ENCODE data around the gene OVOL2. TPM values are rescaled to one million over a fixed set of nuclear protein-coding genes. Genes with fewer than 3 reads are reported as not detected.

The OVOL2 gene
- total RNA-seq, 2 experiments from 2014 or later, result not detected

GRCh38 chr20:18011951-18012645 lies 45.6 kb downstream of the OVOL2 start:
- no peaks in the 10 kb centered on the region for H3K9me3 Mint-ChIP-seq
- no peak overlapping the region for H3K27ac Mint-ChIP-seq
- Histone ChIP-seq H3K27me3 (ENCODE audit: control insufficient read depth in 1 of 2, insufficient read depth in 2 of 2, low read length in 2 of 2) (no peaks in the 10 kb centered on the region), H3K9me3 (ENCODE audit: control insufficient read depth in 1 of 2, insufficient read depth in 1 of 2, low read length in 2 of 2) (no peaks in the 10 kb centered on the region), H3K36me3 (ENCODE audit: insufficient read depth, low read length) (no peaks in the 10 kb centered on the region), H3K4me1 (ENCODE audit: insufficient read depth, low read length) (no peaks in the 10 kb centered on the region), H3K4me3 (ENCODE audit: low read length) (no peak overlapping the region), H3K27ac (ENCODE audit: low read depth in 1 of 2, low read length in 2 of 2) (no peak overlapping the region)
- ATAC-seq (ENCODE audit: poor library complexity) (no peak), DNase-seq (no peak)
- H3K36me3 Mint-ChIP-seq (ENCODE audit: low read depth), result no peaks in the 10 kb centered on the region
- ChIA-PET POLR2A (no interaction called here), CTCF (no interaction called here)
- no peak for TF ChIP-seq CTCF (IDR thresholded peaks at IDR 0.05)
- H3K4me3 Mint-ChIP-seq, result no peak overlapping the region
- intact Hi-C loops (cut with DNase I, micrococcal nuclease), result no loop called here
- peaks cover 6% of the 10 kb centered on the region for H3K27me3 Mint-ChIP-seq
- H3K4me1 Mint-ChIP-seq (ENCODE audit: low read depth), result no peaks in the 10 kb centered on the region

GRCh38 chr20:18011482-18011881 lies 46.2 kb downstream of the OVOL2 start:
- H3K27me3 Mint-ChIP-seq, result peaks cover 6% of the 10 kb centered on the region
- Histone ChIP-seq H3K4me1 (ENCODE audit: insufficient read depth, low read length) (no peaks in the 10 kb centered on the region), H3K27ac (ENCODE audit: low read depth in 1 of 2, low read length in 2 of 2) (no peak overlapping the region), H3K9me3 (ENCODE audit: control insufficient read depth in 1 of 2, insufficient read depth in 1 of 2, low read length in 2 of 2) (no peaks in the 10 kb centered on the region), H3K27me3 (ENCODE audit: control insufficient read depth in 1 of 2, insufficient read depth in 2 of 2, low read length in 2 of 2) (no peaks in the 10 kb centered on the region), H3K36me3 (ENCODE audit: insufficient read depth, low read length) (no peaks in the 10 kb centered on the region), H3K4me3 (ENCODE audit: low read length) (no peak overlapping the region)
- no peaks in the 10 kb centered on the region for H3K36me3 Mint-ChIP-seq (ENCODE audit: low read depth)
- intact Hi-C loops (cut with DNase I, micrococcal nuclease), result no loop called here
- ATAC-seq (ENCODE audit: poor library complexity) (no peak), DNase-seq (no peak)
- H3K4me3 Mint-ChIP-seq, result no peak overlapping the region
- POLR2A ChIA-PET, result no interaction called here
- no peak for TF ChIP-seq CTCF (IDR thresholded peaks at IDR 0.05)
- H3K9me3 Mint-ChIP-seq, result no peaks in the 10 kb centered on the region
- no peak overlapping the region for H3K27ac Mint-ChIP-seq
- H3K4me1 Mint-ChIP-seq (ENCODE audit: low read depth), result no peaks in the 10 kb centered on the region
- CTCF ChIA-PET, result no interaction called here

- no peaks in the 10 kb centered on the region for H3K9me3 Mint-ChIP-seq
- no peaks in the 10 kb centered on the region for H3K4me1 Mint-ChIP-seq (ENCODE audit: low read depth)
- H3K27ac ChIP-seq (ENCODE audit: low read depth in 1 of 2, low read length in 2 of 2), result no peak overlapping the region
- intact Hi-C loops (cut with DNase I, micrococcal nuclease), result no loop called here
- DNase-seq (no peak), ATAC-seq (ENCODE audit: poor library complexity) (no peak)
- ChIA-PET CTCF (no interaction called here), POLR2A (no interaction called here)
- no peaks in the 10 kb centered on the region for H3K9me3 ChIP-seq (ENCODE audit: control insufficient read depth in 1 of 2, insufficient read depth in 1 of 2, low read length in 2 of 2)
- H3K36me3 ChIP-seq (ENCODE audit: insufficient read depth, low read length), result no peaks in the 10 kb centered on the region
- H3K4me1 ChIP-seq (ENCODE audit: insufficient read depth, low read length), result no peaks in the 10 kb centered on the region
- no peak overlapping the region for H3K4me3 ChIP-seq (ENCODE audit: low read length)
- H3K36me3 Mint-ChIP-seq (ENCODE audit: low read depth), result no peaks in the 10 kb centered on the region
- no peaks in the 10 kb centered on the region for H3K27me3 ChIP-seq (ENCODE audit: control insufficient read depth in 1 of 2, insufficient read depth in 2 of 2, low read length in 2 of 2)
- H3K27me3 Mint-ChIP-seq, result peaks cover 6% of the 10 kb centered on the region
- H3K27ac Mint-ChIP-seq, result no peak overlapping the region
- no peak overlapping the region for H3K4me3 Mint-ChIP-seq
- TF ChIP-seq CTCF (IDR thresholded peaks at IDR 0.05), result no peak
These were observed 48.6 kb downstream of the OVOL2 start for GRCh38 chr20:18009116-18009515.

Data from CD4-positive, alpha-beta T cell (primary cell).